Neural progenitor cell (in vitro differentiated cells): Measurements from ENCODE around the gene NKAIN1.

Experiments
- CTCF ChIP-seq: fragments of 200-600 bp; sonication (generic); IDR thresholded peaks from 2 replicates; pipeline ENCODE4 v1.5.1; 2017; ENCODE audit warnings: antibody characterized with exemption, mild to moderate bottlenecking
- EZH2 ChIP-seq: fragments of 200-600 bp; sonication (generic); IDR thresholded peaks from 2 replicates; pipeline ENCODE4 v1.6.1; 2017; ENCODE audit warnings: antibody characterized with exemption, mild to moderate bottlenecking, moderate library complexity

GRCh38 chr1:31201931-31202360, 37.7 kb downstream of the NKAIN1 start:
- TF ChIP-seq CTCF (no peak), EZH2 (no peak)
